Tibial nerve (tissue), 4 donors: Measurements from ENCODE around the gene ADCY3. TPM values are rescaled to one million over a fixed set of nuclear protein-coding genes. Genes with fewer than 3 reads are reported as not detected.

Experiments
- DNase-seq, 2 donors: peaks; one replicate each; pipeline ENCODE4 v3.0.0-alpha.2; 2019; ENCODE audit warnings: low spot score in 2 of 2
- H3K27ac ChIP-seq, 4 donors: fragments of 200-600 bp; sonication (generic) in 3 of 4; one replicate each; pipeline ENCODE4 v1.5.1; 2017 to 2019; ENCODE audit warnings: mild to moderate bottlenecking in 1 of 4
- H3K27me3 ChIP-seq, 2 donors: fragments of 200-600 bp; sonication (generic) in 1 of 2; one replicate each; pipeline versions ENCODE4 v1.5.1 to v1.6.0; 2017 to 2019
- H3K36me3 ChIP-seq, 3 donors: fragments of 200-600 bp; sonication (generic); one replicate each; pipeline ENCODE4 v1.5.1; 2018 to 2019
- H3K4me1 ChIP-seq, 4 donors: fragments of 200-600 bp; sonication (generic) in 3 of 4; one replicate each; pipeline ENCODE4 v1.5.1; 2017 to 2019
- H3K4me3 ChIP-seq, 4 donors: fragments of 200-600 bp; sonication (generic) in 3 of 4; one replicate each; pipeline ENCODE4 v1.5.1; 2017 to 2019; ENCODE audit warnings: mild to moderate bottlenecking in 1 of 4, moderate library complexity in 1 of 4
- H3K9me3 ChIP-seq, 4 donors: fragments of 200-600 bp; sonication (generic) in 3 of 4; one replicate each; pipeline ENCODE4 v1.5.1; 2017 to 2019
- CTCF ChIP-seq, 5 experiments: fragments of 200-600 bp in 3 of 5; fragments of 450-650 bp in 2 of 5; sonication (generic) in 3 of 5; IDR thresholded peaks; one replicate each; pipeline ENCODE4 v1.5.1; 2016 to 2019; ENCODE audit warnings: antibody characterized with exemption in 5 of 5, mild to moderate bottlenecking in 3 of 5, moderate library complexity in 2 of 5
- EP300 ChIP-seq, 2 donors: sonication (generic); formaldehyde crosslinking; IDR thresholded peaks; one replicate each; pipeline ENCODE4 v1.6.1; 2017; ENCODE audit warnings: antibody characterized with exemption in 2 of 2, mild to moderate bottlenecking in 1 of 2
- POLR2A ChIP-seq, 2 donors: fragments of 450-650 bp; IDR thresholded peaks; one replicate each; pipeline ENCODE4 v1.6.1; 2017; ENCODE audit warnings: antibody characterized with exemption in 2 of 2, mild to moderate bottlenecking in 2 of 2, moderate library complexity in 2 of 2
- WGBS, 2 donors: methylation state at CpG; one replicate each; pipeline ENCODE4 v1.1.5; 2018; 5-methylcytosine and 5-hydroxymethylcytosine counted together
- total RNA-seq, 4 donors: library from RNA; depleted of rRNA; stranded (reverse); fragments of >200 nt; gene quantifications; one replicate each; pipeline ENCODE4 v1.1.0, GENCODE V29; 2016

Gene ADCY3
- total RNA-seq, 4 donors from 2014 or later = 145 to 393 (median 207) TPM

GRCh38 chr2:24850944-24851343, 69.1 kb downstream of the ADCY3 start:
- no peaks in the 10 kb centered on the region for H3K27me3 ChIP-seq
- H3K36me3 ChIP-seq = peaks cover 0 to 3% (median 0%) of the 10 kb centered on the region in 3 donors
- H3K27ac ChIP-seq = peak overlapping the region in 2 of 4 donors; percentile 19 to 34
- no peak for DNase-seq
- H3K4me1 ChIP-seq = peaks cover 0 to 55% (median 20%) of the 10 kb centered on the region in 4 donors
- H3K9me3 ChIP-seq = no peaks in the 10 kb centered on the region
- 49 to 53% methylated on average over 7 of the region's 7 CpGs for WGBS, 2 donors
- no peak for TF ChIP-seq CTCF (IDR thresholded peaks at IDR 0.05)
- no peak overlapping the region for H3K4me3 ChIP-seq

GRCh38 chr2:24845691-24846090, 74.3 kb downstream of the ADCY3 start:
- Histone ChIP-seq H3K36me3 (peaks cover 0 to 46% (median 5%) of the 10 kb centered on the region in 3 donors), H3K27ac (no peak overlapping the region), H3K27me3 (no peaks in the 10 kb centered on the region), H3K4me3 (no peak overlapping the region), H3K9me3 (no peaks in the 10 kb centered on the region), H3K4me1 (peaks cover 0 to 19% (median 0%) of the 10 kb centered on the region in 4 donors)
- 87 to 90% methylated on average over 5 of the region's 5 CpGs for WGBS, 2 donors
- DNase-seq = no peak
- TF ChIP-seq POLR2A (IDR thresholded peaks at IDR 0.05) (no peak), CTCF (IDR thresholded peaks at IDR 0.05) (no peak), EP300 (IDR thresholded peaks at IDR 0.05) (no peak)

- TF ChIP-seq CTCF (IDR thresholded peaks at IDR 0.05) = no peak
- no peak for TF ChIP-seq EP300 (IDR thresholded peaks at IDR 0.05)
- no peak for TF ChIP-seq POLR2A (IDR thresholded peaks at IDR 0.05)
- Histone ChIP-seq H3K27ac (no peak overlapping the region), H3K4me1 (peaks cover 0 to 8% (median 0%) of the 10 kb centered on the region in 4 donors), H3K27me3 (no peaks in the 10 kb centered on the region), H3K36me3 (peaks cover 0 to 62% (median 5%) of the 10 kb centered on the region in 3 donors), H3K4me3 (no peak overlapping the region), H3K9me3 (no peaks in the 10 kb centered on the region)
- 93 to 98% methylated on average over 9 of the region's 9 CpGs for WGBS, 2 donors
- no peak for DNase-seq
These were observed 75.9 kb downstream of the ADCY3 start for GRCh38 chr2:24844023-24844685.

- peaks cover 0 to 8% (median 0%) of the 10 kb centered on the region in 4 donors for H3K4me1 ChIP-seq
- no peak overlapping the region for H3K4me3 ChIP-seq
- no peaks in the 10 kb centered on the region for H3K27me3 ChIP-seq
- 89 to 92% methylated on average over 12 of the region's 12 CpGs for WGBS, 2 donors
- TF ChIP-seq EP300 (IDR thresholded peaks at IDR 0.05) (no peak), POLR2A (IDR thresholded peaks at IDR 0.05) (no peak), CTCF (IDR thresholded peaks at IDR 0.05) (no peak)
- peaks cover 0 to 69% (median 5%) of the 10 kb centered on the region in 3 donors for H3K36me3 ChIP-seq
- no peak for DNase-seq
- no peak overlapping the region for H3K27ac ChIP-seq
- H3K9me3 ChIP-seq = no peaks in the 10 kb centered on the region
These were observed 76.6 kb downstream of the ADCY3 start for GRCh38 chr2:24843330-24843860.
